HG03378 (cell line): ENCODE results near the gene GALR2.
"Not testable (repeated sequence)": the region's sequence is repeated elsewhere in the genome, so short reads cannot be mapped to it uniquely, and the experiment has no call there.

ENCODE experiments used
- ATAC-seq: cut with Tn5 transposase; IDR thresholded peaks from one replicate; pipeline ENCODE4 v1.9.1; 2021; ENCODE audit warnings: mild to moderate bottlenecking, moderate library complexity; ENCODE audit not compliant: unreplicated experiment

Gene GALR2

GRCh38 chr17:76074390-76075363 is at the start of gene GALR2:
GALR2 (plus strand) TSS chr17:76074781; CDS start chr17:76074884, 103 bp downstream.
- ATAC-seq, result no peak

GRCh38 chr17:76025294-76025693 is 49.3 kb upstream of the GALR2 start:
- ATAC-seq, result no peak

- ATAC-seq, result no peak
Observed at GRCh38 chr17:76026714-76027158, 47.8 kb upstream of the GALR2 start.

- no peak for ATAC-seq
Observed at GRCh38 chr17:76027159-76027839, 47.3 kb upstream of the GALR2 start, which contains the start of gene EVPL. EVPL (minus strand) TSS chr17:76027306; CDS start chr17:76027198, 108 bp downstream.

GRCh38 chr17:76032073-76032779 is 42.4 kb upstream of the GALR2 start:
- ATAC-seq, result no peak

- ATAC-seq, result no peak
Observed at GRCh38 chr17:76032780-76033108, 41.8 kb upstream of the GALR2 start.

GRCh38 chr17:76033139-76033538 is 41.4 kb upstream of the GALR2 start:
- ATAC-seq, result no peak

- ATAC-seq, result no peak
Observed at GRCh38 chr17:76034428-76035350, 39.9 kb upstream of the GALR2 start.

- no peak for ATAC-seq
Observed at GRCh38 chr17:76036497-76037261, 37.9 kb upstream of the GALR2 start.

- ATAC-seq, result no peak
Observed at GRCh38 chr17:76038050-76038449, 36.5 kb upstream of the GALR2 start.

GRCh38 chr17:76039121-76039520 is 35.5 kb upstream of the GALR2 start:
- no peak for ATAC-seq

GRCh38 chr17:76040376-76040775 is 34.2 kb upstream of the GALR2 start:
- no peak for ATAC-seq

- not testable (repeated sequence) for ATAC-seq
Observed at GRCh38 chr17:76042868-76043267, 31.7 kb upstream of the GALR2 start.

GRCh38 chr17:76044475-76045007 is 30.0 kb upstream of the GALR2 start:
- ATAC-seq, result not testable (repeated sequence)

GRCh38 chr17:76046064-76046463 is 28.5 kb upstream of the GALR2 start:
- ATAC-seq, result no peak

- ATAC-seq, result no peak
Observed at GRCh38 chr17:76048025-76048605, 26.5 kb upstream of the GALR2 start.

- no peak for ATAC-seq
Observed at GRCh38 chr17:76048711-76049110, 25.9 kb upstream of the GALR2 start.

- ATAC-seq, result no peak
Observed at GRCh38 chr17:76049239-76049638, 25.3 kb upstream of the GALR2 start.
